Glutamatergic neuron (in vitro differentiated cells): ENCODE data around the gene RASAL2. TPM values are rescaled to one million over a fixed set of nuclear protein-coding genes. Genes with fewer than 3 reads are reported as not detected.
A peak's percentile ranks its signal among the peaks of the same experiment; 100 is the strongest.

Experiments
- DNase-seq: peaks from one replicate; pipeline ENCODE4 v3.0.0; 2022
- H3K27ac Mint-ChIP-seq: one replicate; pipeline ENCODE4 v1.8.0; 2020; ENCODE audit warnings: mild to moderate bottlenecking, mixed read lengths, inconsistent platforms; ENCODE audit not compliant: unreplicated experiment
- H3K27me3 Mint-ChIP-seq: one replicate; pipeline ENCODE4 v1.8.0; 2020; ENCODE audit warnings: mild to moderate bottlenecking, moderate library complexity, mixed read lengths, inconsistent platforms; ENCODE audit not compliant: unreplicated experiment
- H3K36me3 Mint-ChIP-seq: one replicate; pipeline ENCODE4 v1.8.0; 2020; ENCODE audit warnings: mild to moderate bottlenecking, mixed read lengths, inconsistent platforms; ENCODE audit not compliant: unreplicated experiment
- H3K4me1 Mint-ChIP-seq: one replicate; pipeline ENCODE4 v1.8.0; 2020; ENCODE audit warnings: mild to moderate bottlenecking, low read depth, mixed read lengths, inconsistent platforms; ENCODE audit not compliant: unreplicated experiment
- H3K4me3 Mint-ChIP-seq: one replicate; pipeline ENCODE4 v1.8.0; 2020; ENCODE audit warnings: mild to moderate bottlenecking, mixed read lengths, inconsistent platforms; ENCODE audit not compliant: unreplicated experiment
- H3K9me3 Mint-ChIP-seq: one replicate; pipeline ENCODE4 v1.8.0; 2020; ENCODE audit warnings: mild to moderate bottlenecking, moderate library complexity, mixed read lengths, inconsistent platforms; ENCODE audit not compliant: unreplicated experiment
- total RNA-seq: library from RNA; stranded (reverse); fragmentation: NEBNext Ultra II Directional; extraction: Animal tissue kit (Norgen Biotek cat#: 25700); gene quantifications from one replicate; pipeline ENCODE4 v1.2.1, GENCODE V29; 2021; ENCODE audit not compliant: unreplicated experiment
- TF ChIP-seq, protein P1 (sequence below): fragments of 200-600 bp; sonication (generic); IDR thresholded peaks from one replicate; pipeline ENCODE4 v1.5.0; 2021; ENCODE audit not compliant: partially characterized antibody, unreplicated experiment

The RASAL2 gene
- total RNA-seq, 1 donor from 2014 or later, result 12.4 TPM

DNA sequence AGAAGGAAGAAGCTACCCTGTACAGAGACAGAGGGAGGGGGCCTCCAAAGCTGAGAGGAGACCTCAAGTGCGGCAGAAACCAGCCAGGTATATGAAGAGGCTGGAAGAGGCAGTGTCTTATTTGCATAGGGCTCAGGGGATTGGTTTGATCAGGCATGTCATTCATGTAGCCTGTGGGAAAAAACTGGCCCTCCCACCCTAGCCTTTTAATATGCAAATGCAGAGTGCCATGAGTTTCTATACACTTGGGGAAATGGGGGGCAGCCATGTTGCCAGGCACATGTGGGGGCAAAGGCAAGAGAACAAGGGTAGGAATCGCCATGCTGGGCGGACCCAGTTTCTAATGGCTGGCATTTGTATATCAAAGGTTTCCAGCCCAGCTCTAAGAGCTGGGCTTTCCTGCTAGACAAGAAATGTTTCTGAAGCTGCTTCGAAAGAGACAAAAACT, 172.7 kb downstream of the RASAL2 start:
- no peaks in the 10 kb centered on the region for H3K9me3 Mint-ChIP-seq

DNA sequence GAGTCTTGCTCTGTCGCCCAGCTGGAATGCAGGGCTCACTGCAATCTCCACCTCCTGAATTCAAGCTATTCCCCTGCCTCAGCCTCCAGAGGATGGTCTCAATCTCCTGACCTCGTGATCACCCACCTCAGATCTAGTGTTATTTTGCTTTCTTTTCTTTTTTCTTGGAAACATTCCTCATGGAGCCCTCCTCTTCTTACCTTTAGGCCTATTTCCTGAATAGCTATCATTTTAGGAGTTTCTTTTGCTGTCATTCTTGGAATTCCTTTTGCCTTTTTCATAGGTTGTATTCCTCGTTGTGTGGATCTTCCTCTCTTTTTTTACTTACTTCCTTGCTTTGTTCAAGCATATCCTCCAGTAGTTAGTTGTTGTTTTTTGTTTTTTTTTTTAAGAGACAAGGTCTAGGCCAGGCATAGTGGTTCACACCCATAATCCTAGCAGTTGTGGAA, 173.8 kb downstream of the RASAL2 start:
- Mint-ChIP-seq H3K9me3 (no peaks in the 10 kb centered on the region), H3K4me1 (no peaks in the 10 kb centered on the region), H3K27ac (no peak overlapping the region), H3K27me3 (no peaks in the 10 kb centered on the region), H3K4me3 (no peak overlapping the region), H3K36me3 (no peaks in the 10 kb centered on the region)
- DNase-seq, result no peak
- TF ChIP-seq, protein P1, sequence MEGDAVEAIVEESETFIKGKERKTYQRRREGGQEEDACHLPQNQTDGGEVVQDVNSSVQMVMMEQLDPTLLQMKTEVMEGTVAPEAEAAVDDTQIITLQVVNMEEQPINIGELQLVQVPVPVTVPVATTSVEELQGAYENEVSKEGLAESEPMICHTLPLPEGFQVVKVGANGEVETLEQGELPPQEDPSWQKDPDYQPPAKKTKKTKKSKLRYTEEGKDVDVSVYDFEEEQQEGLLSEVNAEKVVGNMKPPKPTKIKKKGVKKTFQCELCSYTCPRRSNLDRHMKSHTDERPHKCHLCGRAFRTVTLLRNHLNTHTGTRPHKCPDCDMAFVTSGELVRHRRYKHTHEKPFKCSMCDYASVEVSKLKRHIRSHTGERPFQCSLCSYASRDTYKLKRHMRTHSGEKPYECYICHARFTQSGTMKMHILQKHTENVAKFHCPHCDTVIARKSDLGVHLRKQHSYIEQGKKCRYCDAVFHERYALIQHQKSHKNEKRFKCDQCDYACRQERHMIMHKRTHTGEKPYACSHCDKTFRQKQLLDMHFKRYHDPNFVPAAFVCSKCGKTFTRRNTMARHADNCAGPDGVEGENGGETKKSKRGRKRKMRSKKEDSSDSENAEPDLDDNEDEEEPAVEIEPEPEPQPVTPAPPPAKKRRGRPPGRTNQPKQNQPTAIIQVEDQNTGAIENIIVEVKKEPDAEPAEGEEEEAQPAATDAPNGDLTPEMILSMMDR, result no peak

More for the DNA sequence above, 172.7 kb downstream of the RASAL2 start:
- H3K4me1 Mint-ChIP-seq, result no peaks in the 10 kb centered on the region
- peak overlapping the region; percentile 64 for H3K4me3 Mint-ChIP-seq
- H3K36me3 Mint-ChIP-seq, result no peaks in the 10 kb centered on the region
- no peak for DNase-seq
- H3K27ac Mint-ChIP-seq, result no peak overlapping the region
- no peaks in the 10 kb centered on the region for H3K27me3 Mint-ChIP-seq
- TF ChIP-seq, protein P1, result no peak

DNA sequence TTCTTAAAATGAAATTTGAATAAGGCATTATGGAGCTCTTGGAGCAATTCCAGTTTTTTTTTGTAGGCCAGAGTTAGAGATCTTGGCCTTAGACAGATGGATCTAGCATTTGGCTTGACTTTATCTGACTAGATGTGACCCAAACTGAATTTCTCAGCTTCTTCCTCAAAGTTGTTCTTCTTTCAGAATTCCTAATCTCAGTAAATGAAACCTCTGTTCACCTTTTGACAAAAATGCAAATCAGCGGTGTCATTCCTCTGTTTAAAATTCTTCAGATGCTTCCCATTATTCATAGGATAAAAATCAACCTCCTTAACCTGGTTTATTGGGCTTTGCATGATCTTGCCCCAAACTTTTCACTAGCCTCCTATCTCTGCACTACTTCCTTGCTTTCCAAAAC, 177.6 kb downstream of the RASAL2 start:
- no peak overlapping the region for H3K27ac Mint-ChIP-seq
- TF ChIP-seq, protein P1, result no peak
- H3K4me1 Mint-ChIP-seq, result no peaks in the 10 kb centered on the region
- H3K4me3 Mint-ChIP-seq, result no peak overlapping the region
- H3K27me3 Mint-ChIP-seq, result no peaks in the 10 kb centered on the region
- DNase-seq, result no peak
- H3K36me3 Mint-ChIP-seq, result no peaks in the 10 kb centered on the region
- no peaks in the 10 kb centered on the region for H3K9me3 Mint-ChIP-seq

DNA sequence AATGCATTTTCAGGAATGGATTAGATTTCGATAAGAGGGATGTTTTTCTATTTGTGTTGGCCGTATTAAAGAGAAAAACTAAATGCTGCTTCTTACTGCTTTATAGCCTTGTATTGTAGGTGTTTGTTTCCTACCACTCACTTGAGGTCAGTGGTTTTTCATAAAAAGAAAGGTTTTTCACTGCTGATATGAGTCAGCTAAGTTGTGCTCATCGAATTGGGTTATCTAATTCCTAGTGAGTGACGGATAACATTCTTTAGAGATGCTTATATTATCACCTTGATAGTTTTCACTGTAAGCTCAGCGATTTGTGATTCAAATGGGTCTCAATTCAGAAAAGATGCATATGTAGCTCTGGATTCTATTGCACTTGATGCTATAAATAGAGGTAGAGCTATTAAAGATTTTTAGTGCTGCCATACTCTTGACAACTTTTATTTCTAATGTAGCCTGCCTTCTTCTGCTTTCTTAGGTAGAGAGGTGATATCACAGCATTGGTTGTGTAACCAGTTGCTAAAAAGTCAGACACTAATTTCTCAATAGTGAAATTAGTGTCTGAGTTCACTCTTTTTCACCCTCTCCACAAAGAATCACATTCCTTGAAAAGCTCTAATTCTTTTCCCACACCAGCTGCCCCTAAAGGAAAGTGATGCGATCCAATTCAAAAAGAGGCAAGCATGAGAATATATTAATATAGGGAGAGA, 180.0 kb downstream of the RASAL2 start:
- Mint-ChIP-seq H3K36me3 (no peaks in the 10 kb centered on the region), H3K4me3 (no peak overlapping the region), H3K9me3 (peaks cover 2% of the 10 kb centered on the region), H3K4me1 (no peaks in the 10 kb centered on the region), H3K27ac (no peak overlapping the region), H3K27me3 (no peaks in the 10 kb centered on the region)
- DNase-seq, result no peak
- TF ChIP-seq, protein P1, result no peak

DNA sequence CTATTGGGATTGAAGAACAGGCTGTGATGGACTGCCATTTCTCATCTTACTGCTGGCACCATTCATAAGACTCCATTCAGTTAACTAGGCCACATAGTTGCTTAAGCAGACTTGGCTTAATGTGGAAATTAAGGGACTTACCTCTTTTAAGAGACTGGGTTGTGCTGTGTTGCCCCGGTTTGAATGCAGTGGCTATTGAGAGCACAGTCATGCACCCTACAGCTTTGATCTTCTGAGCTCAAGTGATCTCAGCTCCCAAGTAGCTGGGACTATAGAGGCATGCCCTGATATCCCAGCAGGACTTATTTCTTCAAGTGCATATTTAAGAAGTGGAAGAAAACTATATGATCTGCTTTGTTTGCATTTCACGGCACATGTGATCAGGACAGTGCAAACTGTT, 181.1 kb downstream of the RASAL2 start:
- H3K27ac Mint-ChIP-seq, result no peak overlapping the region
- TF ChIP-seq, protein P1, result no peak
- no peak for DNase-seq
- no peak overlapping the region for H3K4me3 Mint-ChIP-seq
- H3K9me3 Mint-ChIP-seq, result peaks cover 2% of the 10 kb centered on the region
- no peaks in the 10 kb centered on the region for H3K27me3 Mint-ChIP-seq
- no peaks in the 10 kb centered on the region for H3K36me3 Mint-ChIP-seq
- no peaks in the 10 kb centered on the region for H3K4me1 Mint-ChIP-seq
